Neuronal stem cell (in vitro differentiated cells): Measurements from ENCODE around the gene RUNX2.
A peak's percentile ranks its signal among the peaks of the same experiment; 100 is the strongest.

ENCODE experiments used
- DNase-seq: peaks from one replicate; pipeline ENCODE4 v3.0.0-alpha.2; 2013; ENCODE audit warnings: low spot score
- H2AFZ ChIP-seq: one replicate; pipeline ENCODE4 v1.6.1; 2013; ENCODE audit warnings: mild to moderate bottlenecking, low read length, inconsistent platforms
- H2AK5ac ChIP-seq: 2 replicates; pipeline ENCODE4 v1.6.1; 2013; ENCODE audit warnings: low read depth, mild to moderate bottlenecking, inconsistent platforms, low read length, moderate library complexity, mixed read lengths
- H2BK120ac ChIP-seq: 2 replicates; pipeline ENCODE4 v1.6.1; 2013; ENCODE audit warnings: low read depth, mild to moderate bottlenecking, inconsistent platforms, low read length, moderate library complexity, mixed read lengths
- H2BK12ac ChIP-seq: one replicate; pipeline ENCODE4 v1.6.1; 2013; ENCODE audit warnings: low read length, inconsistent platforms
- H2BK15ac ChIP-seq: 2 replicates; pipeline ENCODE4 v1.6.1; 2013; ENCODE audit warnings: mild to moderate bottlenecking, low read length, inconsistent platforms, mixed read lengths
- H2BK5ac ChIP-seq: one replicate; pipeline ENCODE4 v1.6.1; 2013; ENCODE audit warnings: inconsistent platforms, mild to moderate bottlenecking, low read length, moderate library complexity
- H3K14ac ChIP-seq: one replicate; pipeline ENCODE4 v1.6.1; 2013; ENCODE audit warnings: low read length, inconsistent platforms
- H3K18ac ChIP-seq: 2 replicates; pipeline ENCODE4 v1.6.1; 2013; ENCODE audit warnings: low read length, inconsistent platforms
- H3K23ac ChIP-seq: 2 replicates; pipeline ENCODE4 v1.6.1; 2013; ENCODE audit warnings: low read depth, mild to moderate bottlenecking, mixed read lengths, low read length, inconsistent platforms; ENCODE audit not compliant: poor library complexity
- H3K27ac ChIP-seq: replicated peaks from 3 replicates; pipeline ENCODE4 v1.5.1; 2013; ENCODE audit warnings: low read length, inconsistent platforms
- H3K27me3 ChIP-seq, 3 experiments: 2 replicates each; pipeline ENCODE4 v1.6.1; 2013; ENCODE audit warnings: low read length in 3 of 3, mild to moderate bottlenecking in 2 of 3, inconsistent platforms in 1 of 3, low read depth in 1 of 3, mixed read lengths in 1 of 3, moderate library complexity in 1 of 3; ENCODE audit not compliant: control insufficient read depth in 3 of 3, insufficient read depth in 3 of 3
- H3K36me3 ChIP-seq, 2 donors: replicated peaks in 1 of 2; 2 replicates each; pipeline ENCODE4 v1.6.1; 2013; ENCODE audit warnings: low read length in 2 of 2; ENCODE audit not compliant: control insufficient read depth in 2 of 2, insufficient read depth in 2 of 2
- H3K4ac ChIP-seq: 2 replicates; pipeline ENCODE4 v1.6.1; 2013; ENCODE audit warnings: inconsistent platforms, mild to moderate bottlenecking, low read length, moderate library complexity
- H3K4me1 ChIP-seq, 2 donors: 1 replicate in 1 of 2; 2 replicates in 1 of 2; pipeline ENCODE4 v1.6.1; 2013; ENCODE audit warnings: low read length in 2 of 2, low read depth in 1 of 2; ENCODE audit not compliant: control insufficient read depth in 2 of 2, insufficient read depth in 1 of 2
- H3K4me2 ChIP-seq: one replicate; pipeline ENCODE4 v1.6.1; 2013; ENCODE audit warnings: mild to moderate bottlenecking, low read length, inconsistent platforms; ENCODE audit not compliant: insufficient read depth, poor library complexity, severe bottlenecking
- H3K4me3 ChIP-seq, 2 donors: 2 replicates each; pipeline ENCODE4 v1.5.1; 2013; ENCODE audit warnings: low read length in 2 of 2, mild to moderate bottlenecking in 2 of 2, inconsistent platforms in 1 of 2, moderate library complexity in 1 of 2
- H3K79me1 ChIP-seq: one replicate; pipeline ENCODE4 v1.6.1; 2013; ENCODE audit warnings: low read depth, mild to moderate bottlenecking, inconsistent platforms, low read length, moderate library complexity
- H3K9ac ChIP-seq: one replicate; pipeline ENCODE4 v1.6.1; 2013; ENCODE audit warnings: mild to moderate bottlenecking, low read depth, low read length, inconsistent platforms; ENCODE audit not compliant: poor library complexity
- H3K9me3 ChIP-seq, 2 donors: replicated peaks in 1 of 2; 2 replicates each; pipeline versions ENCODE3 to v1.6.1; 2013; ENCODE audit warnings: low read length in 2 of 2, mild to moderate bottlenecking in 2 of 2, inconsistent platforms in 1 of 2, low read depth in 1 of 2, mixed read lengths in 1 of 2, moderate library complexity in 1 of 2; ENCODE audit not compliant: control insufficient read depth in 2 of 2, insufficient read depth in 1 of 2
- H4K8ac ChIP-seq: one replicate; pipeline ENCODE4 v1.6.1; 2013; ENCODE audit warnings: low read depth, mild to moderate bottlenecking, inconsistent platforms, low read length, moderate library complexity
- H4K91ac ChIP-seq: one replicate; pipeline ENCODE4 v1.6.1; 2013; ENCODE audit warnings: low read length, low read depth, mild to moderate bottlenecking, inconsistent platforms; ENCODE audit not compliant: poor library complexity
- WGBS, 2 donors: extraction: QIAGEN DNeasy Blood & Tissue Kit; methylation state at CpG; one replicate each; pipeline ENCODE4 v1.1.7; 2013; ENCODE audit warnings: missing lambda C conversion rate in 2 of 2, mixed read lengths in 1 of 2; ENCODE audit not compliant: insufficient read length in 2 of 2, insufficient replicate concordance in 1 of 2; ENCODE audit errors: extremely low coverage in 2 of 2; 5-methylcytosine and 5-hydroxymethylcytosine counted together

Gene RUNX2

DNA sequence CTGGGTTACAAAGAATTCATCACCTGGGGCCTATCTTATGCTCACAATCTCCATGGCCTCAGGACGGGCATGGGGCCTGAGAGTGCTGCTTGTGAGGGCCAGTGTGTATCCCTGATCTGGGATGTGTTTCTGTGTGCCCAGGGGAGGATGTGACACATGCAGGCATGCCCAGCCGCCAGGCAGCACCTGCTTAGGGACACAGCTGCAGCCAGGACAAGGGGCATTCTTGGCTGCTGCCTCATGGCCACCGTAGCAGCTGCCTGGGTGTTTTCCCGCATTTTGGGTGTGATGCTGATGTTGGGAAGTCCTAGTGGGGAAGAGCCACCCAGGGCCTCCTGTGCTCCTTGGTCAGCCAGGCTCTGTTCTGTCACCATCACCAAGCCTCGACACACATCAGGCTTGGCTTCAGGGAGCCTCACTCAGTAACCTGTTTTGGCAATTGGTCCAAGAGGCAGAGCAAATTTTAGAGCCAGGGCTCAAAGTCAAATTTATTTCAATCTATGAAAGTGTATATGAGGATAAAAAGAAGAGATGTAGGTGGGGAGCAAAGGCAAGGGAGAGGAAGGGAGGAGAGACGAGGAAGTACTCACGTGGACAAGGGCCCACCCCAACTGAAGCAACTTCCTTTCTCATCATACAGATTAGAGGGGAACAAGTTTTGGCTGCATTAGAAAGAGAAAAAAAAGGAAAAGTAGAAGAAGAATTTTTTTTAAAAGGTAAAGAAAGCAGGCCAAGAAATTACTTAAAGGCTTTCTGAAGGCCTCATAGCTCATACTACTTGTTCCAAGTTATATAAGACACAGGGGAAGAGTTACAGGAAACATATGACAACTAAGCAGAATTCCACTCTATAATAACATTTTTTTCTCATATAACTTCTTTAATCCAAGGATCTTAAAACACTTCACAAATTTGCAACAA, 319.5 kb downstream of the RUNX2 start:
- Histone ChIP-seq H2AFZ (no peak overlapping the region), H3K9ac (peak overlapping the region; percentile 38), H4K8ac (no peak overlapping the region), H3K4me1 (no peaks in the 10 kb centered on the region), H2AK5ac (no peak overlapping the region), H3K27ac (no peak overlapping the region), H2BK120ac (no peak overlapping the region), H2BK5ac (no peak overlapping the region), H3K4me2 (no peak overlapping the region), H3K4ac (no peak overlapping the region), H2BK15ac (no peak overlapping the region), H2BK12ac (no peak overlapping the region), H3K36me3 (no peaks in the 10 kb centered on the region), H3K27me3 (no peaks in the 10 kb centered on the region), H4K91ac (no peak overlapping the region), H3K79me1 (no peaks in the 10 kb centered on the region), H3K18ac (peak overlapping the region; percentile 5), H3K14ac (peak overlapping the region; percentile 49), H3K9me3 (no peaks in the 10 kb centered on the region), H3K4me3 (peak overlapping the region in 1 of 2 donors; percentile 23), H3K23ac (peak overlapping the region; percentile 62)
- DNase-seq, result no peak
- no CpG with 5 or more reads among the region's 7 CpGs for WGBS, 2 donors

DNA sequence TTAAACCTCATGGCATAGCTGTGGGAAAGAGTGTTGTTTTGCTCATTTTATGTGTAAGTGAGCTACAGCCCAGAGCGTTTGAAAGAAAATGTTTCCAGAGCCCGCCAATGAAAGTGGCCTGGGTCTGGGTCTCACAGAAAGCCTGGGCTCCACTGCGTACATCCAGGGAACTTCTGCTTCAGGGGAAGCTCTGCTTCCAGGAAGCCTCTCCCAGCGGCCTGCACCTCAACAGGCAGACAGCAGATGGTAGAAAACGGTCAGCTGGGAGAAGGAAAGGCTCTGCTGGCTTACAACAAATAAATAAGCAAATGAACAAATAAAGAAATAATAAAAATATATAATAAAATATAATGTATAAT, 320.1 kb downstream of the RUNX2 start:
- Histone ChIP-seq H3K27me3 (no peaks in the 10 kb centered on the region), H2BK12ac (no peak overlapping the region), H2AK5ac (no peak overlapping the region), H3K4ac (no peak overlapping the region), H3K9me3 (no peaks in the 10 kb centered on the region), H3K27ac (no peak overlapping the region), H3K23ac (no peak overlapping the region), H3K79me1 (no peaks in the 10 kb centered on the region), H3K4me1 (no peaks in the 10 kb centered on the region), H3K4me2 (no peak overlapping the region), H2AFZ (no peak overlapping the region), H4K8ac (no peak overlapping the region), H2BK15ac (no peak overlapping the region), H4K91ac (no peak overlapping the region), H3K36me3 (no peaks in the 10 kb centered on the region), H2BK5ac (no peak overlapping the region), H3K14ac (no peak overlapping the region), H2BK120ac (no peak overlapping the region), H3K18ac (no peak overlapping the region), H3K9ac (no peak overlapping the region), H3K4me3 (no peak overlapping the region)
- no peak for DNase-seq
- WGBS, 2 donors, result no CpG with 5 or more reads among the region's 5 CpGs

DNA sequence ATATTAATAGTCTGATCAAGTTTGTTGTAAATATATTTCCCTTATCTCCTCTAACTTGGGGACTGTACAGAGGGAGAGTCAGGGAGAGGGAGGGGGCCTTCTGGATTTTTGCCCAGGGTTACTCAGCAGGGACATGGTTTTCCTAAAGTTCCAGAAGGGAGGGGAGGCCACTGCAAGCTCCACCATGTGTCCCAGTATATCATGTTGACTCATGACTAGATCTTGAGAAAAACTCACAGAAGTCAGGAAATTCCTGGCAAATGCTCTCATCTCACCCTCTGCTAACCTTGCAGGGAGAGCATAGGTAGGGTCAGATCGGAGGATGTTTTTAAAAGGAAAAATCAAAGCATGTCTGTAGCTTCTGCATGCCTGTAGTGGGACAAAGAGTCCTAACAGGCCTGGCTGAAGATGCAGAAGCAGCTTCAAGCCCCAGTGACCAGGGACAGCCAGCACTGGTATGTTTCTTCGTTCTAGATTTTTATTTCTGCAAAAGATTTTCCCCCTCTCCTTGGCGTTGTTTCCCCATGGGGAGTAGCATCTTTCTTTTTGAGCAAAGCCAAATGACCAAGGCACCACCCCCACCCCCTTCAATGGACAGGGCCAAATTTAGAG, 322.5 kb downstream of the RUNX2 start:
- H3K9ac ChIP-seq, result no peak overlapping the region
- no peak for DNase-seq
- H2BK12ac ChIP-seq, result no peak overlapping the region
- no peak overlapping the region for H4K91ac ChIP-seq
- no peak overlapping the region for H3K27ac ChIP-seq
- no peak overlapping the region for H3K23ac ChIP-seq
- no peak overlapping the region for H2BK120ac ChIP-seq
- no peak overlapping the region for H3K14ac ChIP-seq
- H3K4me2 ChIP-seq, result no peak overlapping the region
- H3K27me3 ChIP-seq, result no peaks in the 10 kb centered on the region
- no peak overlapping the region for H2AFZ ChIP-seq
- no peak overlapping the region for H2BK5ac ChIP-seq
- no peak overlapping the region for H3K18ac ChIP-seq
- H3K4me1 ChIP-seq, result no peaks in the 10 kb centered on the region
- no peak overlapping the region for H3K4me3 ChIP-seq
- H4K8ac ChIP-seq, result no peak overlapping the region
- no CpG with 5 or more reads among the region's 3 CpGs for WGBS, 2 donors
- no peaks in the 10 kb centered on the region for H3K36me3 ChIP-seq
- no peak overlapping the region for H2AK5ac ChIP-seq
- no peaks in the 10 kb centered on the region for H3K9me3 ChIP-seq
- no peak overlapping the region for H3K4ac ChIP-seq
- H2BK15ac ChIP-seq, result no peak overlapping the region
- H3K79me1 ChIP-seq, result no peaks in the 10 kb centered on the region

DNA sequence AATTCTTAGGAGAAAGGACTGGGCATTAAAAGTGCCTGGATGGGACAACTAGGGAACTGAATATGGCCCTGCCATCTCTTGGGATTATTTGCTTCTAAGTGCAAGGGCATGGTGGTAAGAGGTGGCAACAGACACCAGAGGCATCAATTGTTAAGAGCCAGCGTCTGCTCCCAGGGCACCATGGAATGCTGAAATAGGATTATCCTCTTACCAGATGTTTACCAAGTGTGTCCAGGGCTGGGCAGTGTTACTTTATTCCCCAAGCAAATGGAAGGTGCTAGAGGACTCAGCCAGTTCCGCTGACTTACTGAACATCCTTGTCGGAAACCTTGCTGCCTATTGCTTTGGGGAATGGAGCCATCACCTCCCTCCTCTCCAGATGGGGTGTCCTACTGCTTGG, 323.2 kb downstream of the RUNX2 start:
- H2BK12ac ChIP-seq, result no peak overlapping the region
- H3K79me1 ChIP-seq, result no peaks in the 10 kb centered on the region
- no peaks in the 10 kb centered on the region for H3K27me3 ChIP-seq
- H3K4ac ChIP-seq, result no peak overlapping the region
- no peak overlapping the region for H3K4me3 ChIP-seq
- H2AK5ac ChIP-seq, result no peak overlapping the region
- no peak overlapping the region for H4K91ac ChIP-seq
- no peak overlapping the region for H4K8ac ChIP-seq
- no peak overlapping the region for H3K9ac ChIP-seq
- no peak overlapping the region for H3K23ac ChIP-seq
- no peaks in the 10 kb centered on the region for H3K4me1 ChIP-seq
- no peak overlapping the region for H3K4me2 ChIP-seq
- no peak overlapping the region for H2BK5ac ChIP-seq
- no peak overlapping the region for H3K27ac ChIP-seq
- no peak overlapping the region for H2BK120ac ChIP-seq
- no peaks in the 10 kb centered on the region for H3K36me3 ChIP-seq
- no peak overlapping the region for H3K18ac ChIP-seq
- no peaks in the 10 kb centered on the region for H3K9me3 ChIP-seq
- DNase-seq, result no peak
- H2BK15ac ChIP-seq, result no peak overlapping the region
- H2AFZ ChIP-seq, result no peak overlapping the region
- WGBS, 2 donors, result no CpG with 5 or more reads among the region's 3 CpGs
- no peak overlapping the region for H3K14ac ChIP-seq
